HG03095 (cell line): ENCODE results near the gene ANKRD44.

ENCODE experiments used
- ATAC-seq: cut with Tn5 transposase; IDR thresholded peaks from one replicate; pipeline ENCODE4 v1.9.1; 2021; ENCODE audit warnings: moderate library complexity; ENCODE audit not compliant: unreplicated experiment

The ANKRD44 gene

DNA sequence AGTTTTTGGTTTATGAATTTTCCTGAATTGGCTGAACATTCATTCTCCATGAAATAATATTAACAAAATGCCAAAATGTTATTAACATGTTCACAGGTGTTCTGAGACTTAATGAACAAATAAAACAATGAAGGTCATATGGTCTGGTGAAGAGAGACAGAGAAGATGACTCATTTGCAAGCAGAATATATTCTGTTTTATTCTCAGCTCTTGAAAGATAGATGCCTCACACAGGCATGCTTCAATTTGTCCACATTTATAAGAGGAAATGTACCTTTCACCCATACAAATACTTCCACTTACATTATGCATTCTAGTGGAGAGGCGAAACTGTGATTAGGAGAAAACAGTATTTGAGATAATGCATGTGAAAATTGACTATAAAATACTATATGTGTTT lies 308.7 kb downstream of the ANKRD44 start:
- no peak for ATAC-seq

DNA sequence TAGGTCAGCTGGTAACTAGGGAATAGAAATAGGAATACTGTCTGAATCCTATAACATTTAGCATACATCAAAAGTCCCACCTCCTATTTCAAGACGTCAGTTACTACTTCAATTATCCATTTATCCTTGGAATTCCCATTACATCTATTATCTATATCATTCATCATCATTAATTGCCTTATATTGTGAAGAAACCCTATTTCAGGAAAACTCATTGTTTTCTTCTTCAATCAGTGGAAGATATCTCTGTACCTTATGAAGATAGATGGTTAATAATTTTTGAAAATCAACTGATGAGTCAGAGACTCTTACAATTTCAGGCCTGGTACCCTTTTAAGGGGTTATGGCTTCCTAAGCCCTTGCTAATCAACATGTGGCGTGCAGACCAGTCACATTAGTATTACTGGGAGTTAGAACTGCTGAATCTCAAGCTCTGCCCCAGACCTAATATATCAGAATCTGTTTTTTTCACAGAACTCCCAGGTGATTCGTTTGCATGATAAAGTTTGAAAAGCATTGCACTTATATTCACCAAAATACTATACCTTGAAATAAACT lies 314.7 kb downstream of the ANKRD44 start:
- ATAC-seq: no peak

DNA sequence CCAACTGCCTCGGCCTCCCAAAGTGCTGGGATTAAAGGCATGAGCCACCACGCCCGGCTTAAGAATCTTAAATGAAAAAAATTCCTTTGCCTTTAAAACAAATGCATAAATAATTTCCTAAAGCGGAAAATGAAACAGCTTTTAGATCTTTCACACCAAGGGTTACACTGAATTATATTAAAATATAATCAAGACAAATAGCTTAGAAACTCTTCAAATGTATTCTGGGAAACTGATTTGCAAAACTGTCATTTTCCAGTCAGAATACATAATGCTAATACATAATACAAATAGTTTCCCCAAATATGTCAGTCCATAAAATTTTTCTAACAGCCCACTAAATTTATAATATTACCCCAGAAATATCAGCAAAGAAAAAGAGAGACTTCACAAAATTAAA lies 315.8 kb downstream of the ANKRD44 start:
- no peak for ATAC-seq

DNA sequence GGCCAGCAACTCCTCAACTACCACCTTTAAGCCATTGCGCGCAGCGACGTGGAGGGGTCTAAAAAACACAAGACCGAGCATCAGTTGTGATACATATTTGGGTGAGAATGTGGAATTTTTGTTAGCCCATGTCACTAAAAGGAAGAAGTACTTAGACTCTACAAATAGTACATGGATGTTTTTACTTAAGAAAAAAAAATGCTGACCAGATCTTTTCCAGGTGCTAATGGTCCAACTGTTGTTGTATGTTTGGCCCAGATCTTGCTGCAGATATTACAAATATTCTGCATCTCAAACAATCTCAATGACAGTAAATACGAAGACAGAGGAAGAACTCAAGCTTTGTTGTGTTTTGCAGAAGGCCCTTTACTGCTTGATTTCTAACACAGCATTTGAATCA lies 317.0 kb downstream of the ANKRD44 start:
- ATAC-seq: no peak

DNA sequence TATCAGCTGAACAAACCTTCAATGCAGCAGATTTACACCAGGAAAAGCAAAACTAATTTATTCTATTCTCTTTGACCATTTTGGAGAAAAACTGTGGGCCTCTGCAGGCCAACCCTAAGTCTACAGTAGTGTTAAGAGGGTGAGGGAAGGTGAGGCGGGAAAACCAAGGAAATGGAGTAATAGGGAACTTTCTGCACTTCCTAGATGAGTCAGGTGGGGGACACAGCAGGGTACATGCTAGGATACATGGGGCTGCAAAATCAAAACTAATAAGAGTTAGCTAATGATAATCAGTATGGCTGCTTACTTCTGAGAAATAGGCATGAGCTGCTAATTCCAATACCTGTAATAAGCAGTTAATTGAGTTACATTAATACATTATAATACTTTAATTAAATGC lies 318.1 kb downstream of the ANKRD44 start:
- ATAC-seq: no peak

DNA sequence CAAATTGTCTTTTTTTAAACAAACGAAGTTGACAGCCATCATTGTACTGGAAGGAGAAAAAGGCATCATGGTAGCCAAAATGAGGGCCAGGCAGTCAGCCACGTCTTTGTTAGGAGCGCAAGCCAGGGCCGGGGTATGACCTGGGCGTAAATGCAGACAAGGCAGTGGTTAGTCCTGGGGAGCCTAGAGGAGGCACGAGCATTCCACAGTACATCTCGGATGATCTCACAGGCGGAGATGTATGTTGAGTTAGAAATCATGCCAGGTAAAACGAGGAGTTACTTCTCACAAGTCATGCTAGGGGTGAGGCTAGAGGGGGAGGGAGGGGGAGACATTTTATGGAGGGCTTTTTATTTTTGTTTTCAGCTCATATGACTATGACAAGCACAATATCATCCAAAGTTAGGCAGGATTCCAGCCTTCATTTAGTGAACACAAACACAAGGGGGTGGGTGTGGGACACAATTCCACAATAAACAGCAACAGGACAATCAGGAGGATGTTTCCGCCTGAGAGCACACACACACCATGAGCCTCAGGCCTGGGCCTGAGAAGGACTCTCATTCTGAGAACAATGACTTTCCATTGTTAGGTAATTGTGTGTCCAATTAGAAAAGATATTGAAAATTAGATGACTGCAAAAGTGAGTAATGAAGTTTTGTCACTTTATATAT lies 319.7 kb downstream of the ANKRD44 start:
- ATAC-seq: no peak

DNA sequence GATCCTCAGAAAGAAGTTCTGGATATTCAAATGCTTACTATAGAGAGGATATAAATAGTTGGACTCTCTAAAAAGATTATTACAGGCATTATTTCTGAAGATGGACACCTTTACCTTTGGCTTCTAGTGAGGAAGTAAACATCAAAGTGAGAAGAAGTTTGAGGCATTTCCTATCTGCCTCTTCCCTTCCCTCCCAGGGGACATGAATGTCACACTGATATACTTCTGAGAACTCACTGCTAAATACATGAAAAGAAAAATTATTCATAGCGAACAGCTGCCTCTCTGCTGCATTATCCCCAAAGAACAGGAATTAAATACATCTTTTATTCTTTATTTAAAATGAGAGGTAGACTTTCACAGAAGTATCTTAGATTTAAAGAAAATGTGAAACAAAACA lies 320.5 kb downstream of the ANKRD44 start:
- ATAC-seq: no peak

DNA sequence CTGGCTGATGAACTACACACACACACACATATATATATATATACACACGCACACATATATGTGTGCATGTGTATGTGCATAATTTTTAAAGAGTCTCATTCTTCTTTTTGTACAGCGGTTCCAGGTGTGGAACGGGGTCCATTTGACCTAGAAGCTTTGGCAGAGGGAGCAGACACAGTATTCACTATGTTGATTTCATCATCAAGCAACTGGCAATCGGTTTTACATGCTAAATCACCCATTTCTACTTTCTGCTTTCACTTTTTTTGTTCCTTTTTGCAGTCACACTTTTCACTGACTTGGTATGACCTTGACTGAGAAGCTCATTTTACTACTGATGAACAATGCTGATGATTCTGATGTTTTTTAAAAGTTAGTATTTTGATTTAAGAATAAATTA lies 321.1 kb downstream of the ANKRD44 start:
- no peak for ATAC-seq

DNA sequence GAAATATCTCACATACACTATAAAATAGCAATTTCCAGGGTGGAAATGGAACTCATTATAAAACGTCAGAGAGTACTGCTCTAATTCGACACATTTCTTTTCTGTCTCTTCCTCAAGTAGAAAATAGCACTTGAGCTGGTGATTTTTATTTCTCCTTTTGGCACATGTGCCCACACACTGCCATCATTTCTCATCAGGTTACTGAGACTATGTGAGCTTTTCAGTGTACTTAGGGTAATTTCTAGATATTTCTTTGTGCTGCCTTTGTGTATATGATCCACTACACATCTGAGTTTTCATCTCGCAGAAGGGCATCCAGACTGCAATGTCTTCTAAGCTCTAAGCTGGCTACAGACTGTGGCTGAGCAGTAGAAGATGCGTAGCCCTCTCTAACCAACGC lies 321.9 kb downstream of the ANKRD44 start:
- ATAC-seq: no peak

DNA sequence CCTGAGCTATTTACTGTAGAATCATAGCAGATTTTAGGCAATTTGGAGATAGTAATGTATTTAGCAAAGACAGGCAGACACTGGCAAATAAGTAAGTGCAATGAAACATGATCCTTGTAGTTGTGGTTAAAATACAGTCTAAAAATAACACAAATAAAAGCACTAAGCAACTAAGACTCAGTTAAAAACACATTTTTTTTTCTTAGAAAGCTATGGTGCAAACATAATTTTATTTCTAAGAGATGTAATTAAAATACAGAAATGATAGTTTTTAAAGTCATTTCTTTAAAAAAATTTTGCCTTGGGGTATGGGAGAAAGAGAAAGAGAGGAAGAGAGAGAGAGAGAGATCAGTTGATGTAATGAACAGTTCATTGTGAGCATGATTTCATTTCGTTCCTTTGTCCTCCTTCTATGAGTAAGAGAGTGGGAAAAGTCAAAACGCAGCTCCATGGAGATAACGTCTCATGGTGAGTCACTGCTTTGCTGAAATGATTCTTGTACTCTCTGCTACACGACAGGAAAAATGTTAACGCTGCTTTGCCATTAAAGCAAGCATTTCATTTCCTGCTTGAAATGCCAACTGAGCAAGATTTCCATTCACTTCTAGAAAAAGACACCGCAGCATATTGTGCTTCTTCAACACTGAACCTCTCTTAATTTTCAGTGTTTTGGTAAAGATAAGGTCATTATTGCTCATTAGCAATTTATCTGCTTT lies 322.8 kb downstream of the ANKRD44 start:
- no peak for ATAC-seq

DNA sequence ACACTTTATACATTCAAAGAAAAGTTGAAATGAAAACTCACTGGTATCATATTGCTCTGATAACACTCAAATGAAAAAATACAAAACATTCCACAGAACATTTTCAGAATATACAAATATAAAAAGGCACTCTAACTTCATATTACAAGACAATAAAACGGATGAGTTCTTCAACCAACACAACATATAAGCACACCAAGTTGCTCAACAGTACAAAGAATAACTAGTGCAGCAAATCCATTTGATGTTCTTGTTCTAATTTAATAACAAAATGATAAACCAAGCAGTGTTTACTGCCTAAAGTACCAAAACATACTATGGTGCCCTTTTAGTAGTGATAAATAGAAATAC lies 323.3 kb downstream of the ANKRD44 start:
- no peak for ATAC-seq

DNA sequence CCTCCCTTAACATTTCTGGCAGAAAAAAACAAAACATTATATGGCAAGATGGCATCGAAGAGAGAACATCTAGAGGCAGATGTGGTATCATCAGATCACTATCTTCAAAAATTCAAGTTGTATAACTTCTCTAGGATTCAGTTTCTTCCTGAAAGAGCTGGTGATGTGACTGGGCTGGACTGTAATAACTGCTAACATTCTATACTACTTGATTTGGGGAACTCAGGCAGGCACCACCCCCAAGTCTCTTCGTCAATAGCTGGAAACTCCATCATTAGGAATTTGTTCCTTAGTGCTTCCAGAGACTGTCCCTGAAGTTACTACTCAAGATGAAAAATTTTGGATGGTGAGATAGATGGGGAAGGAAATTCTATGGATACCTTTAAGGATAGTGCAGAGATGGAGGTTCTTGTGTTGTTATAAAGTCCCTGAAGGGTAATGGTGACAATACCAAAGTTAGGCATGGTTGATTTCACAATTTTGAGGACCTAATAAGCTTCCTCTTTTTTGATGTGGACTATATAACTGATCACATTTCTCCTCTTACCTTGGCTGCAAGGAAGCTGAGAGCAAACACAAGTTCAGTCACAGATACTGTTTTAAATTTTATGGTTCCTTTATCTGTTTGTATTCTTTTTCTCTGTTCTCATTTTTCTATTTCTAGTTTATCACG lies 324.9 kb downstream of the ANKRD44 start:
- ATAC-seq: no peak

DNA sequence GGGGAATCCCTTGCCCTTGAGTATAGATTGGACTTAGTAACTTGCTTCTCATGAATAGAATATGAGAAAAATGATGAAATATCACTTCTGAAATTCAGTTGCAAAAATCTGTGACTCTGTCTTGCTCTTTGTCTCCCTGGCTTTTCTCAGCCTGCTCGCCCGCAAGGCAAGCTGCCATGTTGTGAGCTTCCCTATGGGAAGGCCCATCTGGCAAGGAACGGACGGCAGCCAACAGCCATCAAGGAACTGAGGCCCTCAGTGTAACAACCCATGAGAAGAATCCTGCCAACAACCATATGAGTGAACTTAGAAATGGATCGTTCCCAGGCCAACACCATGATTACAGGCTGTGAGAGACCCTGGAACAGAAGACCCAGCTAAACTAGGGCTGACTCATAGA lies 325.7 kb downstream of the ANKRD44 start:
- no peak for ATAC-seq

DNA sequence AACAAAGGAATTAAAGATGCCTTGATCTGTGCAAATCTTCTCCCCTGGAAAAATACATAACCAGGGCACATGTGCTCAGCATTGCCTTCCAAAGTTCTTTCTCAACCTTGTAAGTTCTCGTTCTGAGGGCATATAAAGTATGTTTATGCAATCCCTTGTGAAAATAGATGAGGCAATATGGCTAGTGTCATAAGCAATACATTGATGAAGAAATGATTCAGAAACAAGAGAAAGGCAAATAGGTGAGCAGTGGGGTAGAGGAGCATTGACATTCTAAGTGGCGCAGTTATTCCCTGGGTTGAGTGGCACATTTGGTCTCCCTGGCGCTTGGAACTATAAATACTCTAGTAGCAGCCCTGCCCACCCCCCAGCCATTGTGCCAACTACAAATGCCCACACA lies 326.6 kb downstream of the ANKRD44 start:
- no peak for ATAC-seq

DNA sequence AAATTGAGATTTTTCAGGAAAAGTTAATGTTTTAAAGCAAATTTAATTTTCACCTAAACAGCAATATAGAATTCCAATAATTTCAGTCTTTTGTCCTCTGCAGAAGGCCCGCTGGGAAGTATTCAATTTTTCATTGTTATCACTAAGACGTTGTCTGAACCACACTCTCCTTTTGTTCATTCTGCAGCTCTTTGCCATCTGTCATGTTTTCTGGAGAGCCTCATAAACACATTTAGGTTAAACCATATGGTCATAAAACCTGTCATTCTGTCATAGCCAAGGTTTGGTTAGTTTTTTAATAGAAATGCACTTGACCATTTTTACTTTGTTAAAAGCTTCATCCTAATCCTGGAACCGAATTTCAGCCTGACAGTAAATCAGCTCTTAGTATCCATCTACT lies 330.1 kb downstream of the ANKRD44 start:
- ATAC-seq: no peak

DNA sequence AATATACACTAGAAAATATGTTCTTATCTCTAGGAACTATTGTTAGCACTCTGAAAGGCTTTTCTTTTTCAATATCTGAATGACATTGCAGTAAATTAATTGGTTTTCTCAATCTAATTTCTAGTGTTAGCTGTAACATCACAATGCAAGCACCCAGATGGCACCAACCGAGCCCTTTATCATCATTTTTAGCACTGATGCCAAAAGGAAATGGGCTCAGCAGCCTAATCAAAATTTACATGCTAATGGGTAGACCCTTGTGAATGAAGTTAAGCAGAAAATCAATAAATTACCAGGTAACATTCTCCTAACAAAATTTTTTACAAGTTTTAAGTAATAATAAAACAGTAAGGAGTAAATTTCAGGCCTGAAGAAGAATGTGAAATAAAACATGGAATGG lies 330.6 kb downstream of the ANKRD44 start:
- no peak for ATAC-seq

DNA sequence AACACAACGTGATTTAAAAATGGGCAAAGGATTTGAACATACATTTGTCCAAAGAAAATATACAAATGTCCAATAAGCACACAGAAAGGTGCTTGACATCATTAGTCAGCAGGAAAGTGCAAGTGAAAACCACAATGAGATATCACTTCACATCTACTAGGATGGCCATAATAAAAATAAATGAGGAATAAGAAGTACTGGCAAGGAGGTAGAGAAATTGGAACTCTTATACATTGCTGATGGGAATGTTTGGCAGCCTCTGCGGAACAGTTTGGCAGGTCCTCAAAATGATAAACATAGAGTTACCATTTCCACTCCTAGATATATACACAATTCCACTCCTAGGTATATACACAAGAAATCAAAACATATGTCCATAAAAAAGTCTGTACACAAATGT lies 333.1 kb downstream of the ANKRD44 start:
- no peak for ATAC-seq

DNA sequence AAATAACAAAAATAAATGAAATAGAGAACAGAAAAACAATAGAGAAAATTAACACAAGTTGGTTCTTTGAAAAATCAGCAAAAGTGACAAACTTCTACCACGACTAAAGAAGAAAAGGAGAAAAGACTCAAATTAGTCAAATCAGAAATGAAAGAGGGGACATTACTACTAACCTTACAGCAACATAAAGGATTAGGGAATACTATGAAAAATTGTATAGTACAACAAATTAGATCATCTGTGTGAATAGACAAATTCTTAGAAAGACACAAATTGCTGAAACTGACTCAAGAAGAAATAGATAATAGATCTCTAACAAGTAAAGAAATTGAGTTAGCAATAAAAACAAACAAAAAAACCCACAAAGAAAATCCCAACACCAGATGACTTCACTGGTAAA lies 335.6 kb downstream of the ANKRD44 start:
- no peak for ATAC-seq

DNA sequence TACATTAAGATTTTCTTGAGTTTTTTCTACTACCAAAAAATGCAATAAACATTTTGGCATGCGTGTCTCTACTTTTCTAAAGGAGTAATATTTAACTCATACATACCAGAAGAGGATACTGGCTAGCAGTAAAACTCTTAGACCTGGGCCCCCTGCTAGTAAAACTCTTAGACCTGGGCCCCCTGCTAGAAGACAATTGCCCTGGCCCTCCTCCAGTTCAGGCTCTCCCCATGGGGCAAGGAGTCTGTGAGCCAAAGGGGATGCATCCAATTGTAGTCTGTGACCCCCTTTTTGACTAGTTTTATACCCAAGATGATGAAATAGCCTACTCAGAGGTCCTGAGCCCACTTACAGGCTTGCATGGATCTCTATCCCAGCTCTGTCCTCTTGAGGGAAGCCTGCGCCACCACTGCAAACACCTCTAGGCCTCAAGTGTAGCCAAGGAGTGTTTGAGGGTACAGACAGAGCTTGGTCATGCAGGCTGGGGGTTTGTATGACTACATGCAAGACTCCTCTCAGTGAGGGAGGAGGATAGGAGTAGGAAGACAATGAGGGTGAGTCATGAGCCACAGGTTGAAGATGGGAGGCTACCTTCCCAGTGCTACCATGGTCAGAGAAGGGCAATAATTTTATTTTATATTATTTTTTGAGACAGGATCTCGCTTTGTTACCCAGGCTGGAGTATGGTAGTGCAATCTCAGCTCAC lies 338.9 kb downstream of the ANKRD44 start:
- ATAC-seq: no peak

DNA sequence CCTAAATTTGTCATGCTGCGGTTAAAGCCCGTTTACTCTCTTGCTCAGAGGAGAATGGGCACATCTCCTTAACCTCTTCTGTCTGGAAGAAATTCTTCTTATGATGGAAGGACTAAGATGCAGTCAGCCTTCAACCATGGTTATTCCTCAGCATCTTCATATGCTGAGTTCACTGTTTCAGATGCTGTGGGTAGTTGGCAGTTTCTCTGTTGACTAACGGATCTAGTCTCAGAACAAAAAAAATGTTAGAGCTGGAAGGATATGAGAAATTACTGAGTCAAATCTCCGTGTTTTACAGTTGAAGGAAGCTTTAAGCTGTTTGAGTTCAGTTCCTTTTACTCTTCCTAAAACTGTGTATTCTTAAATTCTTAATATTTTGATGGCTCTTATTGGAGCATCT lies 340.5 kb downstream of the ANKRD44 start:
- ATAC-seq: no peak

DNA sequence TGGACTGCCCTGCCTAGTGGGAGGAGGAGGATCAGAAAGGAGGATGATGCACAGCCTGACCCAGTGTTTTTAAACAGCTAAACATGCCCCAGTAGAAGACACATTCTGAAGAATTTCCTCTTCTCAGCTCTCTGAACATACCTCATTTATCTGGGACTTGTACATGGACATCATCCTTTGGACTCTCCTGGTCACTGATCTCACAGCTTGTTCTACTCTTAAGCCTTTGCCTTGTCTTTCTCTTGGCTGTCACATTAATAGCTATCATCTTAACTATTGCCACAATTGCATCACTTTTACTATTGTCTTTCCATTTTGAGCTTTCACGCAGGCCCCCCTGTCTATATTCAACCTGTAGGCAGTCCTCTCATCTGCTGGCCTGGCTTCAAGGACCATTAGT lies 342.1 kb downstream of the ANKRD44 start:
- no peak for ATAC-seq

DNA sequence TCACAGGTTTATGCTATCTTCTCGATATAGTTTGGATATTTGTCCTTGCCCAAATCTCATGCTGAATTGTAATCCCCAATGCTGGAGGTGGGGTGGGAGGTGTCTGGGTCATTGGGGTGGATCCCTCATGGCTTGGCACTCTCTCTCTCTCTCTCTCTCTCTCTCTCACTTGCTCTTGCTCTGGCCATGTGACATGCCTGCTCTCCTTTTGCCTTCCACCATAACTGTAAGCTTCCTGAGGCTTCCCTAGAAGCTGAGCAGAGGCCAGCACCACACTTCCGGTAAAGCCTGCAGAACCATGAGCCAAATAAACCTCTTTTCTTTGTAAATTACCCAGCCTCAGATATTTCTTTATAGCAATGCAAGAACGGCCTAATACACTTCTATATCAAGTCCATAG lies 342.8 kb downstream of the ANKRD44 start:
- no peak for ATAC-seq
